ENCODE data around the gene HDAC6.

DNA sequence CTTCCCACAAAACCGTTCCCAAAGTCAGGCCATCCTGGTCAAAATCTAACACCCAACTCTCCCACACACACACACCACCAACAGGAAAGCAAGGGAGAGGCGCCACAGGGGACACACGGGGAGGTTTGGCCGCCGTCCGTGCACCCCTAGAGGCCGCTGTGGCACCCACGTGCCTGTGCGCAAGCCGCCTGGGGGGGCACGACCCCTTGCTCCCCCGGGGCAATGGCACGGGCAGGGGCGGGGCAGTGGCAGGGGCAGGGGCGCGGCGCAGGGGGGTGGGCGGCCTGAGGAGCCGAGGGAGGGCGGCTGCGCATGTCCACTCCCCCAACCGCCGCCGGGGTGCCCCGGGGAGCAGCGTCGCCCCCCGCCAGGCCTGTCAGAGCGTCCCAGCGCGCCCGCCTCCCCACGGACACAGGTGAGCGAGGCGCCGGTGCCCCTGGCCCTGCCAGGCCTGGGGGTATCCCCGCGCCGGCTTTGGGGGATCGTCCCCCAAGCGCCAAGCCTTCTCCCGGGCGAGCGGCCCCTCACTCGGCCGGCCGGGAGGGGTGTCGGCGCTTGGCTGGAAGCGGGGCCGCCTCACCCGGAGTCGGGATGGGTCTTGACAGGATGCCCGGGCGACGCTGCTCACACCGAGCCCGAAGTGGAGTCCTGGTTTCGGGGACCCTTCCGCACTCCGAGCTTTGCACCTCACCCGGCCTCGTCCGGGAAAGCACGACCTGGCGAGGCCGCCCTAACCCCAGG is 24.4 kb downstream of the HDAC6 start, which contains the start of gene ERAS:
- TF ChIP-seq POLR2A (IDR thresholded peaks at IDR 0.05) (no peak), EP300 (IDR thresholded peaks at IDR 0.05) (no peak)
- TF ChIP-seq, protein P1, sequence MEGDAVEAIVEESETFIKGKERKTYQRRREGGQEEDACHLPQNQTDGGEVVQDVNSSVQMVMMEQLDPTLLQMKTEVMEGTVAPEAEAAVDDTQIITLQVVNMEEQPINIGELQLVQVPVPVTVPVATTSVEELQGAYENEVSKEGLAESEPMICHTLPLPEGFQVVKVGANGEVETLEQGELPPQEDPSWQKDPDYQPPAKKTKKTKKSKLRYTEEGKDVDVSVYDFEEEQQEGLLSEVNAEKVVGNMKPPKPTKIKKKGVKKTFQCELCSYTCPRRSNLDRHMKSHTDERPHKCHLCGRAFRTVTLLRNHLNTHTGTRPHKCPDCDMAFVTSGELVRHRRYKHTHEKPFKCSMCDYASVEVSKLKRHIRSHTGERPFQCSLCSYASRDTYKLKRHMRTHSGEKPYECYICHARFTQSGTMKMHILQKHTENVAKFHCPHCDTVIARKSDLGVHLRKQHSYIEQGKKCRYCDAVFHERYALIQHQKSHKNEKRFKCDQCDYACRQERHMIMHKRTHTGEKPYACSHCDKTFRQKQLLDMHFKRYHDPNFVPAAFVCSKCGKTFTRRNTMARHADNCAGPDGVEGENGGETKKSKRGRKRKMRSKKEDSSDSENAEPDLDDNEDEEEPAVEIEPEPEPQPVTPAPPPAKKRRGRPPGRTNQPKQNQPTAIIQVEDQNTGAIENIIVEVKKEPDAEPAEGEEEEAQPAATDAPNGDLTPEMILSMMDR (IDR thresholded peaks at IDR 0.05): no peak

Data from suprapubic skin (tissue), 3 donors.